GM18873 (cell line): ENCODE measurements around the gene REEP1.
"Not testable (repeated sequence)": the region's sequence is repeated elsewhere in the genome, so short reads cannot be mapped to it uniquely, and the experiment has no call there.

ENCODE experiments used
- ATAC-seq: cut with Tn5 transposase; IDR thresholded peaks from one replicate; pipeline ENCODE4 v1.9.1; 2021; ENCODE audit warnings: mild to moderate bottlenecking, moderate library complexity, moderate number of reproducible peaks; ENCODE audit not compliant: unreplicated experiment, low FRiP score

Gene REEP1

DNA sequence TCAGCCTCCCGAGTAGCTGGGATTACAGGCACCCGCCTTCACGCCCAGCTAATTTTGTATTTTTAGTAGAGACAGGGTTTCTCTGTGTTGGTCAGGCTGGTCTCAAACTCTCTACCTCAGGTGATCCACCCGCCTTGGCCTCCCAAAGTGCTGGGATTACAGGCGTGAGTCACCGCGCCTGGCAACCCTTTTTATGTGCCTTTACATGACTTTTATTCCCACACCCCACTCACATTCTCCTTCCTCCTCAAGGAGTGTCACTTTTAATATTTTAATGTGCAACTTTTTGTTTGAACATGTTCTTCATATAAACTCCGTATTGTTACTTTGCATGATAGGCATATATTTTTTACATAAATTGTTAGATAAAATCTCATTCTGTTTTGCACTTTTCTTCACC is 108.9 kb downstream of the REEP1 start:
- not testable (repeated sequence) for ATAC-seq

DNA sequence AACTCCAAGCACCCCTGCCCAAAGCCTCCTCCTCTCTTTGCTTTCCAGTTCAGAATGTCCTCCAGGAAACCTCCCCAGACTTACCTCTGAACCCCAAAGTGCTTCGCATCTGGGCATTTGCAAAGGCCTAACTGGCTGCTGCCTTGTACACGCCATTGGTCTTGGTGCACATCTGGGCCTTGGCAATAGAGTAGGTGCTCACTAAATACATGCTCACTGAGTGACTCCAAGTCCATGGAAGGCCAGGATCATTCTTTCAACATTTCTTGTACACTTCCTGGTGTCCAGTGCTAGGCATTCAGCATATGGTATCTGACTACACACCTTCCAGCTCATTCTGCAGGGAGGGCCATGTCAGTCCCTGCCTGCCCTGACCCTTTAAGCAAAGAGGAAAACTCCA is 109.7 kb downstream of the REEP1 start:
- no peak for ATAC-seq

DNA sequence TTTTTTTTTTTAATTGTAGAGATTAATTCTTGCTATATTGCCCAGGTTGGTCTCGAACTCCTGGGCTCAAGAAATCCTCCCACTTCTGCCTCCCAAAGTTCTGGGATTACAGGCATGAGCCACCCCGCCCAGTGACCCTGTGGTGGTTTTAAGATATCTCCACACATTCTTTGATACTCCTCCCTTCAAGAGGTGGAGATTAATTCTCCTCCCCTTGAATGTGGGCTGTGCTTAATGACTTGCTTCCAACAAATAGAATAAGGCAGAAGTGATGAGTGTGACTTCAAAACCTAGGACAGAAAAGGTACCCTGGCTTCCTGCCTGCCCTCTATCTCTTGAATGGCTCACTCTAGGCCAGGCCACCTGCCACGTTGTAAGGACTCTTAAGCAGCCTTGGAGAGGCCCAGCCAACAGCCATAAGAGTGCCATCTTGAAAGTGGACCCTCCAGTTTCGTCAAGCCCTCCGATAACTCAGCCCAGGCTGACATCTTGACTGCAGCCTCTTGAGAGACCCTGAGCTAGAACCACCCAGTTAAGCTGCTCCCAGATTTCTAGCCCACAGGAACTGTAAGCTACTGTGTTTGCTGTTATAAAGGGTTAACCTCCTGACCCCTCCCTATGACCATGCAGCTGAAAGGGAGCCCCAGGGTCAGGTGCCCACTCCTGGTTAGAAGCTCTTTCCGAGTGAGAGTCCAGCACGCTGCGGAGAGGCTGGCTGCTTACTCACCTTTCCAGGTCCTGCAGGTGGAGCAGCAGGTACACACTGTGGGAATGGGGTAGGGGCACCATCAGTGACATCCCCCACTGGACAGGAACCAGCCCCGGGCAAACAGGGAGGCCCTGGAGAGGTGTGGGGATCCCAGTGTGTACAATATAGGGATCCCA is 110.5 kb downstream of the REEP1 start:
- no peak for ATAC-seq

DNA sequence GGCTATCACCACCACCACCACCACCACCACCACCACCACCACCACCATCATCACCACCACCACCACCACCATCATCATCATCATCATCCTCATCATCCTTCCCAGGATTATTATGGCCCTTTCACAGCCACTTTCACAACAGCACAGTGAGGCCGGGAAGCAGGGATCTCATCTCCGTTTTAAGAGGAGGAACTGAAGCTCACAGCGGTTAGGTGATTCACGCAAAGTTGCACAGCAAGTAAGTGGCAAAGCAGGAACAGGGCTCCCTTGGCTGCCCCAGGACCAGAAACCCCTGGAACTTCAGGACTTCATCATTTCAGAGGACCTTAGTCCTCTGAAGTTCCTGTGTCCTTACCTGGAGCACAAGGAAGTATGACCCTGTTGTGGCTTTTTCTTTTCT is 111.4 kb downstream of the REEP1 start:
- no peak for ATAC-seq

DNA sequence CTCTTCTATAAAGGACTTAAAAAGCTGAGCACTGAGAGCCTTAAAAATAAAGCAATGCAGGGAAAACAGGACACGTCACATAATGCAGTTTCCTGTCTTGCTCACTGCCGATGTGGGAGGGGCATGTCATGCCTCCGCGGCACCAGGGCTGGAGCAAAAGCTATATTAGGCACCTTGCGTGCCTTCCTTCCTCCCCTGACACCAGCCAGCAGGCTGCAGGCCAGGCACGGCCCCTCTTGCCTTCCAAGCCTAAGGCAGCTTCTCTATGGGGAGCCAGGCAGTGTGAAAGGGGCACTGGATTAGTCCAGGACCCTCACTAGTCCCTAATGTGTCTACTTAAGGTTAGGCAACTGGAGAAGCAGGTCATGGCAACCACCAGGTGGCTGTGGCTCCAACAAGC is 111.8 kb downstream of the REEP1 start:
- peak; percentile 65 for ATAC-seq

DNA sequence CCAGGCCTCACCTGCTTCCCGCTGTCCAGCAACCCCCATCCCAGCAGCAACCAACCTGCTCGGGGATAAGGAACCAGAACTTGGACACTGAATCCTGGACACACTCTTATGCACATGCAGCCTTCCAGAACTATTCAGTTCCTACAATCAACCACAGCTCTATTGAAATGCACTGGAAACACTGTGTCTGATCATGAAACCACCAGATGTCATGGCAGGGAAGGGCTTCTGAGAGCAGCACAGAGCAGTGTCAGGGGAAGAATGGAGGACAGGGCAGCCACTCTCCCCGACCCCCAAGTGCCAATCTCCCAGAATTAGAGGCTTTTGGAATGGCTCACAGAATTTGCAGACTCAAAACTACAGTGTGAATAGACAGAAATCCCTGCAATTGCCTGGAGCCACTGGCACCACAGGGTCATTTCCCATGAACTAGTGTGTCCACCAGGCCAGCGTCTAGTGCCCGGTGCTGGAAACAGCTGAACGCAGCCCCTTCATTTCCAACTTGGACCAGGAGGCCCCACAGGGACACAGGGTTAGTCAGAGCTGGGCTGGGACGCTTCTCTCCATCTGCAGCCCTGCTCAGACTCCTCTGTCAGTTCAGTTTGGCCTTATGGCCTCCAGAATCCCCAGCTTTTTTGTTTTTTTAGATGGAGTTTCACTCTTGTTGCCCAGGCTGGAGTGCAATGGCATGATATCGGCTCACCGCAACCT is 112.6 kb downstream of the REEP1 start:
- no peak for ATAC-seq

DNA sequence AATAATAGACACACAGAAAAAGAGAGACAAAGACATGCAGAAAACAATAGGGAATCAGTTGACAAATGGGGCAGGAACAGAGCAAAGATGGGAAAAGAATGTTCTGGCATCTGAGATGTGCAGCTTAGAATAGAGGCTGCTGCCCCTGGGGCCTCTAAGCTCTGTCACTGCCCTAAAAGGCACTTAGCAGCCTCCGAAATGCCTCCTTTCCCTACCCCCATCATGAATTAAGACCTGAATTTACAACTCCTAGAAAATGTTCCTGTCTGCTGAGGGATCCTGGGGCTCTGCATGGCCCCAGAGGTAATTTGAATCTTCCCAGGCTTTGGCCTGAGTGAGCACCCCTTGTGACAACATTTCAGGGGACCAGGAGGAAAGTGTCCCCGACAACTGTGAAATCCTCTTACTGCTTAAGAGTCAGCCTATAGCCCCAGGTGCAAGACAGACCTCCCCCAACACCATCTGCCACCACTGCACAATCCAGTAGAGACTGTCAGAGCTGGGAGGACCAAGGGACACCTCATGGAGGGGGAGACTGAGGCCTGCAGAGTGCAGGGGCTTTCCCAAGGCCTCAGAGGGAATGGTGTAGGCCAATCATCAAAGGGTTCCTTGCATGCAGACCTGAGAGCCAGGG is 113.4 kb downstream of the REEP1 start:
- no peak for ATAC-seq

DNA sequence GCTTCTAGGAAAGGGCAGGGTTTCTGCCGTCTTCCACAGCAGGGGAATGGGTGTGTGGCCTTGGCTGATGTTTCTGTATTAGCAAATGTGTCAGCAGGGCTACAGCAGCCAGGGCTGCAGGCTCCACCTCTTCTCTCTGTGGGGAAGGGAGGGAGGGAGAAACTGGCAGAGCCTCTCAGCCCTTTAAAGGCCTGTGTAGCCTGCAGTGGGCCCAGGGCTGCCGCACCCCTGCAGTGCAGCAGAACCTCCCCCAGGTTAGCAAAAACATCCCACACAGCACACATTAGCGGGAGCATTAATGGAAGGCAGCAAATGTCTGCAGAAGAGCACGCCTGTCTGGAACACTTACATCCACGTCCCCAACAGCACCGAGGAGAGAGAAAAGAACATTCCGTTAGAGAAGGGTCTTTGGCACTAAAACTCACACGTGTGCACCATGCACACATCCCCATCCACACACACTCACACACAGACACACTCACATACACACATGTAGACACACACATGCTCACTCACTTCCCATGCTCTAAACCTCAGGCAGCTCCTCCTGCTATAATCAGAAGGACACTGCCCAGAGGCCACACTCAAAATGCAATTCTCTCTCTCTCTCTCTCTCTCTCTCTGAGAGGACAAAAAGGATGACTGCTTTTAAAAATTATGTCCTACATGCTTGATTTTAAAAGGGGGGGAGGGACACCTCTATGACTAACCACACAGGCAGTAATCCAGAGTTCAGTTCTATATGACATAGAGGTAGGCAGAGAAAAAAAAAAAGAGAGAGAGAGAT is 114.1 kb downstream of the REEP1 start:
- ATAC-seq: no peak

DNA sequence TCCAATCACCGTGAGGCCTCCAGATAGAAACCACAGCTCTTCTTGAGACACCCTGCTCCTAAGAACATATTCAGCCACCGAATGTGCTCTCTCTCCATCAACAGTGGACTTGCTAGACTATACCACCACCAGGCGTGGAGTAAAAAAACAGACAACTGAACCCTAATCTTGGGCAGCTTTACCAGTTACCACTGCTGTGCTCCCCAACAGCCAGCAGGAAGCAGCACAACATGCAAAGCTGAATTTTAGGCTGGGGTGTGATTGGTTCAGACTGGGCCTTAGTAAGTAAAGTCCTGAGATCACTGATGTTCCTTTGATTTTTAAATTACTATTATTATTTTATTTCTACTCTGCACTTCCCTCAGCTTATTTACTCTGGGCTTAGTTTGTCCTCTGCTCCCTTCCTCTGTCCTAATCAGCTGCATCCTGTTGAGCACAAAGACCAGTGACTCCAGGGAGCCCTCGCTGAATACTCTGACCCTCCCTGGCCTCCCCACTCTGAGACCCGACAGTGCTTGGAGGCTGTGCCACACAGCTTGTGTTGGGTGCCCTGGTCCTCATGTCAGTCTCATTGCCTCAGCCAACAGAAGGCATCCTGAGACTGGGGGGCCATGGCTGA is 116.3 kb downstream of the REEP1 start:
- no peak for ATAC-seq

DNA sequence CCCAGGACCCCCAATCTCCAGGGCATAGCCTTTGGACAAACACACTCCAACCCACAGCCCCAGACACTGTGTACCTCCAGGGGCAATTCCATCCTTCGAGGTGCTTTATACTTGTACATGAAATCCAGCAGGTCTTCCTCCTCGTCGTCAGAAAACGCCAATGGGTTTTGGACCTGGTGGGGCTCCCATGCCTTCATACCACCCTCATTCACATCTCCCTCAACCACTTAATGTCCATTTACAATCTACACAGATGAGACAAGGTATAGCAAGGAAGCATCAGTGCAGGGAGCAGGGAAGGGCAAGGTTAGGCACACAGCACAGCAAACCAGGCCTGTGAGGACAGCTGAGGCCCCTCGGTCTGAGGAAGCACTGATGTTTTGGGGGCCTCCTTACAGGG is 117.5 kb downstream of the REEP1 start:
- no peak for ATAC-seq

DNA sequence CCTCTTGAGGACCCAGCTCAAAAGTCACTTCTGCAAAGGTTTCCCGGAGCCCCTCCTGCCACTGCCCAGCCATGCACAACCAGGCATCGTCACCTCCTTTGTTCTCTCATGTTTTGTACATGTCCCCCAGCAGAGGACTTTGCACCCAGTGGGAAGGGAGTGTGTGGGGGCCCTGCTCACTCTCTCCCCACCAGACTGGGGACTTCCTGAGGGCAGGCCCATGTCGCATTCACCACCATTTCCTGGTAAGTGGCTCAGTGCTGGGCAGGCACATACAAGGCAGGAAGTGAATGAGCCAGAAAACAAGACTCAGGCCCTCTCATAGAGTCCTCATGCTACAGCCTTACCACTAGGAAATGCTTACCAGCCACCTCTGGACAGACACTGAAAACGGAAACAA is 119.3 kb downstream of the REEP1 start:
- ATAC-seq: no peak

DNA sequence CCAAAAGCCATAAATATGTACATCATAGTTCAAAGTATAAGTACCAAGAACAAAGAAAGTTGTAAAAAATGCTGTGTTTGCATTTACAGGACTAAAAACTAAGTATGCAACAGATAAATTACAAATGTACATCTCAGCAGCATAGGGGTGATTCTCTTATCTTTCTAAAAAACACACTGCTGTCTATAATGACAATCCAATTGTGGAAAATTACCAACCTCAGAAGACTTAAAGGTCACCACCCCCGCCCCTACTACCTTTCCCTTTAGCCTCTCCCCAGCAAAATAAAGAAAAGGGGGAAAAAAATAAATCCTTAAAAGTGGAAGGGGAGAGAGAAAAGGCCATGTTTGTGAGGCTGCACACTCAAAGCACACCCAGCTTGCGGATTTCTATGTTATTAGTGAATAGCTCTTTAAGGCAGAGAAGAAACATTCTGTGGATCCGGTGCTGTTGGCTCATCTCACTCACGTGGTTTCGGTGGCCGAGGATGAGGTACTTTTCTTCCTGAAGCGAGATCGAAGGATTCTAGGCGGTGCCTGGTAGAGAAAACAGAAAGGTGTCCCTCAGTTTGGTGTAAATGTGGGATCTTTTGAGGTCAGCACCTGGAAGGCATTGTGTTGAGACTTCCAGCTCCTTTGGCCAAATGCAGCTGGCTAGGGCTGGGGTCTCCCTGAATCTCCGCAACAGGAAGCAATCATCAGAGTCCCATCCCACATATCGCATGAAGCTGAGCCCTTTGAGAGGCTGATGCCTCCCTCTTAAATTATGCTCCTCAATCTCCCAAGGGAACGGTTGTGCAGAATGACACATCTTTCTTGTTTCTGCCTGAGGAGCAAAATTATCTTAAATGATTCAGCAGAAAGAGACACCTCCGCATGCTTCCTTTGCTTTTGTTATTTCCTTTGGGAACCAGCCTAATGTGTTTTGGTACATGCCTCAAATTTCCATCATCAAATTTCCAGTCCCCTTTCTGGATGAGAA is 120.6 kb downstream of the REEP1 start:
- no peak for ATAC-seq

DNA sequence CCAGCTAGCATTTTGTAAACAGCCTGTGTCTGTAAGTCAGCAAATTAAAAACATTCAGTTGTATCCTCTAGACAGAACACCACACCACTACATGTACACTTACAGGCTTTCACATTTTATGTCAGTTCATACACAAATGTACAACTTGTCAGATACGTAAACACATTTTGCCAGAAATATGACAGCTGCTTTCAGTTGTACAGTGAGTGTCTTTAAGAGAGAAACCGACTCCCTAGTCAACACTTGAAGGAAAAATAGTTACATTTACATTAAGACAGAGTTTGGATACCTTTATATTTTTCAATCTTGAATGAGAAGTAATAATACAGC is 123.0 kb downstream of the REEP1 start:
- ATAC-seq: no peak

DNA sequence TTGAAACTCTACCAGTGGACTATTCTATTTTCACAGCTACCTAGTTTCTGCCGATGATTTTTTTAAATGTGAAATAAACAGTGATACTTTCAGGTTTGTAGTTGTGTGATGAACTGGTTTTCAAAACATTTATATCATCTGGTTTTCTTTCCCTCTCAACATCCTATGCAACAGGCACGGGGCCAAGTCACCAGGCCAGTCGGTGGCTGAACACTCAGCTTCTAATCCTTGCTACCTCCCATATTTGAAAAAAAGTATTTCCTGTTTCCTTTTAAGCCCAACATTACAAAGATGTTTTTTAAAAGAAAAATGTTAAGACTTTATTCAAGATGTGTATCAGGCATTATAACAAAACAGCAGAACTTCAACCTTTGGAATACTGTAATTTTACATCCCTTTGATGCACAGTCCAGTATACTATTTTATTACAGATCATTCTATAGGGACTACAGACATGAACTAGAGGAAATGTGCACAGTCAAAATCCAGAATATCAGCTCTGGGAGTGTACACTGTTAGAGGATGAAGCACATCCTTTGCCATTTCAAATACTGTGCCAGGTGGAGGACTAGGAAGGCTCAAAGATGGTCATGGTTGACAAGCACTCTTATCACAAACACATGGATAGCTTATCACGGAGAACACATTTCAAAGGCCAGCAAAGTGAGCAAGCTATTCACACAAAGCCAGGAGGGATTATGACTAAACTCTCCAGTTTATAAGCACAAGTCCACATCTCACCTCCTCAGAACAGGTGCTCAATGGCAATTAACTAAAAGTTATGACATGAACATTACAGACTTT is 123.5 kb downstream of the REEP1 start:
- ATAC-seq: no peak

DNA sequence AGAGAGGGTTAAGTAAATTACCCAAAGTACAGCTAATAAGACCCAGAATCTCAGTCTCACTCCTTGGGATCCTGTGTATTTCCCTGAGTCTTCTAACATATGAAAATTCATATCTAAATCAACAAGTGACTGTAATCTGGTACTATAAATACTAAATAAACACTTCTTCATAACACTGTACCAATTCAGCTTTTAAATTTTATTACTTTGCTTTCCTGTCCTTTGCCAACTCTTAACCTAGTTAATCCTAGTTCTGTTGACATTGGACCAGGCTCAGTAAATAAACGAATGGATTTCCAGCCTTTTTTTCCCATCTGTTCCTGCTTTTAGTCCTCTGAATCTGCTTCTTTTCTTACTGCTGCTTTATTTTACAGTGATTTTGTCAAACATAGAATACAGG is 124.4 kb downstream of the REEP1 start:
- ATAC-seq: no peak

DNA sequence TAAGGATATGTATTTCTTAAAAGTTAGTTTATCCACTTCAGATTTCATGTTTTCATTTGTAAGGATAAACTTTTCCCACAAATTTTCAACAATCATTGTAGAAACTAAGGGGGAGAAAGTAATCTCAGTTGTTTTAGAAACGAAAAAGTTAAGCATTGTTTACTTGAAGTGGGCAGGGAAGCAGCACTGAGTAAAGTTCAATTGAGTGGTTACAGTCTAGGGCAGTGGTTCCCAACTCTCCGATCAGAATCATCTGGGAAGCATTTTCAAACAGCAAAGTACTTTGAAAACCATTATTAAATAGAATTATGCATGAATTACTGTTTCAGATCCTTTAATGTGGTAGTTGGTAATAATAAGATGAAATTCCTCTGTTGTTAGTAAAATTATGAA is 125.6 kb downstream of the REEP1 start:
- ATAC-seq: no peak

DNA sequence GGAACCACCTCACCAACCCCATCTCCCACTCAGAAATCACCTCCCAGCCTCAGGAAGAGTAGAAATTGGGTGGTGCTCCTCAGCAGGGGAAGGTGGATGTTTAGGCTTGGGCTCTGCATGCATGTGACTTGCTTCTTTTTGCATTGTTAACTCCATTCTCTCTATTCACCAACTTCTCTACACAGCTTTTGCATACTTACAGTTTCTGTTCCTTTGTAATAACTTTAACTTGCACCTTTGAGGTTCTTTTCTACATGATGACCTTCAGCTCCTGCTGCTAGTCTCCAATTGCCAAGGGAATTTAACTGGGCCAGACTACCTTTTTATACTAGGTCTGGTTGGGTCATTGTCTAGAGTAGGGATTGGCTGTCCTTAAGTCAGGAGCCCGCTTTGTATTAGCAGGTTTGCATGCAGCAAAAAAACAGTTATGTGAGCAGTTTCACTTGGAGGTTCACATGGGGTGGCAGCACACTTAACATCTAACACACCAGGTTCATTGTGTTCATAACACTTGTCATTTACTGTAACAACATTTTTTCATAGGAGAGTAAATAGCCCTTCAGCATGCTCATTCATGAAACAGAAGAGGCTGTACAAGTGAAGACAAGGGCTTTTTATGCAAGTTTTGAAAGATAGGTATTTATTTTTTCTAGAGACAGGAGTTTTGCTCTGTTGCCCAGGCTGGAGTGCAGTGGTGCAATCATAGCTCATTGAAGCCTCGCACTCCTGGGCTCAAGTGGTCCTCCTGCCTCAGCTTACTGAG is 126.2 kb downstream of the REEP1 start:
- ATAC-seq: no peak

DNA sequence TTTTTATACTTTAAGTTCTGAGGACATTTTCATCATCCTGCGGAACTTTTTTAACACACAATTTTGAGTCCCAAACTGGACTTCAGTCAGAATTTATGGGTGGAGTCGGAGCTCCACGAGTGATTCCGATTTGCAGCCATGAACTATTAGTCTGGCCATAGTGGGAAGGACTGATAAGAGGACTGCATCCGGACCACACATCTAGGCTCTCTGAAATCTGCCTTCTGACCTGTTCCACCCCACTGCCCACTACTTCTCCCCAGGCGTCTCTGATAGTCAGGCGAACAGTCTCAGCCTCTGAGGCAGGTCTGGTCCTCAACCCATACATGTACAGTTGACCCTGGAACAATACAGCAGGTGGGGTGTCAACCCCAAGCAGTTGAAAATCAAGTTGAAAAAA is 133.0 kb downstream of the REEP1 start:
- ATAC-seq: no peak
